NCI-H2196 treated with DMSO at 0.1 percent for 48 hours (cell line): ENCODE data around the gene ZNF556.

Experiments used
- DNase-seq: peaks from one replicate; lab custom pipeline; 2025; ENCODE audit not compliant: unreplicated experiment; lab: John Stamatoyannopoulos, UW

The ZNF556 gene

DNA sequence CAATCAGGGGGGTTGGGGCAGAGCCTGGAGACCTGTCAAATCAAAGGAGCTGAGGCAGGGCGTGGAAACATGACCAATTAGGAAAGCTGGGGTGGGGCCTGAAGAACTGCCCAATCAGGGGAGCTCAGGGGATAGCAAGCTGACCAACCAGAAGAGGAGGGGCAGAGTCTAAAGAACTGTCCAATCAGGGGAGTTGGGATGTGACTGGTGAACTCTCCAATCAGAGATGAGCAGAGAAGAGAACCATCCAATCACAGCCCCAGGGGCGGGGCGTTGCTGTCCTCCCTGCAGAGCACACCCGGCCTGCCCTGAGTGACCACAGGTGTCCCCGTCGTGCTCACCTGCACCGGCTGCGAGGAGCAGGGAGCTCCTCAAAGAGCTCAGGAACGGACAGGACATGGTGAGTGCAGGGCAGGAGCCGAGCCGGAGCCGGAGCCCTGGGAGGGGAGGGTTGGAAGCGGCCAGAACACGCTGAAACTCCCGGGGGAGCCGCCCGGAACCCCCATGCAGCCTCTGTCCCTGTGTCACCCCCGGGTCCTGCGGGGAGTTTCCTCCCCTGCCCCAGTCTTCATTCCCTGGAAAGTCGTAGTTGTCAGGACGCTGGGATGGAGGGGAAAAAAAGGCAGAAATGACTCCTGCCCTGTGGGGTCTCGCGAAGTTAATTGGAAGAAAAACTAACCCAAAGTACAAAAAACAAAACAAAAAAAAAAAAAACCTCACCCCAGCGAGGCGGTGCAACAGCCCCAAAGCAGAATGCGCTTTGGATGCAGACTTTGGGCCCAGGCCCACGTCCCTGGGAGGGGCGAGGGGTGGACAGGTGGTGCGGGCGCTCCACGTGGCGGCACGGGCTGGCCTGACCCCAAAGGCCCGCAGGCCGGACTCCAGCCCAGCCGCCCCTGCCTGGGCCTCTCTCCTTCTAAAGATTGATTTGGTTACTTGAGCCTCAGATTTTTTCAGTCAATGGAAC is at the start of gene ZNF556:
Gene ZNF556 (plus strand): TSS at position 311 of the 967 bp plus-strand sequence. CDS start 87 bp downstream, at position 398.
- peak; percentile 96 for DNase-seq

DNA sequence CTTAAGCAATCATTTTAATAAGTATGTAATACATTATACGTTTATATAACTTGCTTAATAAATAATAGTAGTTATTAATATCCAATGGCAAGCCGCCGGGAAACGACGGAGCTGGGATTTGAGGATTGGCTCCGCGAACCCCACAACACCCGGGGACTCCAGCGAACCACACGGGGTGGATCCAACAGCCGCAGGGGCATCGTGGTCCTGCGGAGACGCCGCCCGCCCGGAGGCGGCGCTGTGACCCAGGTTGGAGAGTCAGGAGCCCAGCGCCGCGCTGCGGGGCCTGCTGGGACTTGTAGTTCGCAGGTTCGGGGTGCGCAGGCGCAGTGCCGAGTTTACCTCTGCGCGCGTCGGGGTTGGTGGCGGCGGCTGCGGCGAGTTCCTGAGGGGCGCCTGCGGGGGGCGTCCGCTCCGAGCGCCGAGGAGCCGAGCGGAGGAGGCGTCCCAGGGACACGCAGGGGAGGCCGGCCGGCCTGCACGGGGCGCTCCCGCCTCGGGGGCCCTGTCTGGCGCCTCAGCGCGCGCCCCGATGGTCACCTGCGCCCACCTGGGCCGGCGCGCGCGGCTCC is 47.5 kb upstream of the ZNF556 start, which contains the start of gene ZNF554:
Gene ZNF554 (plus strand): TSS at position 329 of the 572 bp plus-strand sequence. CDS start 204 bp downstream, at position 533.
- peak; percentile 92 for DNase-seq

DNA sequence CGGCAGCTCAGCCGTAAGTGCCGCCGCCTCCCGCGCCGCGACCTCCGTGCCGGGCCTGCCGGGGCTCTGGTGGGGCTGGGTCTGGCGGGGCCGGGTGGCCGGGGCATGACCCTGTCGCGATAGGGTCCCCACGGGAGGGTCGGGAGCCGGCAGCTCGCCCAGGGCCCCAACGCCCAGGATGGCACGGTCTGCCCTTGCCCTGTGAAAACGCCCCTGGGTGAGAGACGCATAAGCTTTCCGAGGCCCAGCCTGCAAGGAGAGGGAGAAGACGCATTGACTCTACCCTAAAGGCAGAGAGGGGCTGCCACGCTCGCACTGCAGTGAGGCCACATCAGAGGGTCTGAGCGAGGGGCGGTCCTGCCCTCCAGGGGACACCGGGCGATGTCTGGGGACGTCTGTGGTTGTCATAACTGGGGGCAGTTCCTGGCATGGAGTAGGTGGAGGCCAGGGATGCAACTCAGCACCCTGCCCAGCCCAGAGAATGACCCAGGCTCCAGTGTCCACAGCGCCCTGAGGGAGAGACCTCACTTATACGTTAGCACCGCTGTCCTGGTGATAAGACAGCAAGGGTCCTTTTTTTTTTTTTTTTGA is 46.9 kb upstream of the ZNF556 start:
- DNase-seq: no peak

DNA sequence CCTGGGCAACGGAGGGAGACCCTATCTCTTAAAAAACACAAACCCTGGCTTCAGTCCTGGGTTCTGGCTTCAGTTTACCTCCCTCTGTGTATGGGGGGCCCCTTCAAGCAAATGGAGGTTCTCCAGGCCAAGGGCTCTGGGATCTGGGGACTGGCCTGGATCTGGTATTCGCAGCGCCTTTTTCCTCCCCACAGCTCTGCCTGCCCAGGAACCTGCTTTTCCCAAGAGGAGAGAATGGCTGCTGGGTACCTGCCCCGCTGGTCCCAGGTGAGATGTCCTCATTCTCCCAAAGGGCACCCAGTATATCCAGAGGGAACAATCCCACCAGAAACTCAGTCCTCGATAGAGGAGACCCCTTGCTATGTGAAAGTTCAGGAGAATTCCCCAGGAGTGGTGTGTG is 44.3 kb upstream of the ZNF556 start:
- DNase-seq: no peak

DNA sequence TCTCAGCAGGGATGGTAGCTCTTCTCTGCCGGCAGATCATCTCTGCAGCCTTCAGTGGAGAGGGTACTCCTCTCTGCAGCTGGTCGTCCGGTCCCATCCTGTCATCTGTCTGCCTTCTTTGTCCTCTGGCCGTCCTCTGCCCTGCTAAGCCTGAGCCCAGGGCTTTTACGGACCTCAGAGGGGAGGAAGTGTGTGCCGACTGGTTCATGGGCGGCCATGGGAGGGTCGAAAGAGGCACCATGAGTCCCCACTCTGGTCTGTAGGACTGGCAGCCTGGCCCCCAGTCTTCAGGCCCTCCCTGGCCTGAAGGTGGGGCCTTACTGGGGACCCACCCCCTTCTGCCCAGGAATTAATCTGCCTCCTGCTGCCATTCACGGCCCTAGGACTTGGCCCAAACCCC is 43.5 kb upstream of the ZNF556 start:
- no peak for DNase-seq

DNA sequence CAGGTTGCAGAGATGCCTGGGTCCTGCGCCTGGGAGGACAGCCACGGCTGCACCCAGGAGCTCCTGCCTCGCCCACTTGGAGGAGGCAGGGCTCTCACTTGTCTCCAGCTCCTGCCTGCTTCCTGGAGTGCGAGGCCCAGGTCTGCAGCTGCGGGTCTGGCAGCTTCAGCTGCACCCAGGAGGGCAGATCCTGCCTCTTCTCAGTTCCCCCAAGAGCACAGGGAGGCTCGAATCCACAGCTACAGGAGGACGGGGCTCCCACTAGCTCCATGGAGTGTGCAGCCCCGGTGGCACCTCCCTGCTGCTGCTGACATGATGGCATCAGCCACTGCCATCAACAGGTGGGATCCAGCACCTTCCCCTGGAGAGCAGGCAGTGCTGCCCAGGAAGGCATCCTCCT is 43.0 kb upstream of the ZNF556 start:
- DNase-seq: no peak

GRCh38 chr19:2827022-2827421 is 40.1 kb upstream of the ZNF556 start:
- no peak for DNase-seq

DNA sequence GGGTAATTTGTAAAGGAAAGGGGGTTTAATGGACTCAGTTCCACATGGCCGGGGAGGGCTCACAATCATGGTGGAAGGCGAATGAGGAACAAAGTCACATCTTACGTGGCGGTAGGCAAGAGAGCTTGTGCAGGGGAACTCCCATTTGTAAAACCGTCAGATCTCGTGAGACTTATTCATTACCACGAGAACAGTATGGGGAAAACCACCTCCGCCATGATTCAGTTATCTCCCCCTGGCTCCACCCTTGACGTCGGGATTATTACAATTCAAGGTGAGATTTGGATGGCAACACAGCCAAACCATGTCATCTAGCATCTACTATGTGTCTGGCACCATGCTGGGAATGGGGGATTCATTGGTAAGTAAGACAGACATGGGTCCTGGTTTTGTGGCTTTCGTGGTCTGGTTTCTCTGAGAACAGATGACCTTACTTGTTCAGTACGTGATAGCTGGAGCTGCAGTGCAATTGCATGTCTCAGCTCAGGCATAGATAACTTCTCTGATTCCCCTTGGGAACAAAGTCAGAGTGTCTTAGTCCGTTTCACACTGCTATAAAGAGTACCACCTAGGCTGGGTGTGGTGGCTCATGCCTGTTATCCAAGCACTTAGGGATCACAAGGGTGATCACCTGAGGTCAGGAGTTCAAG is 39.2 kb upstream of the ZNF556 start:
- DNase-seq: no peak

GRCh38 chr19:2834294-2834871 is 32.8 kb upstream of the ZNF556 start:
- DNase-seq: no peak

DNA sequence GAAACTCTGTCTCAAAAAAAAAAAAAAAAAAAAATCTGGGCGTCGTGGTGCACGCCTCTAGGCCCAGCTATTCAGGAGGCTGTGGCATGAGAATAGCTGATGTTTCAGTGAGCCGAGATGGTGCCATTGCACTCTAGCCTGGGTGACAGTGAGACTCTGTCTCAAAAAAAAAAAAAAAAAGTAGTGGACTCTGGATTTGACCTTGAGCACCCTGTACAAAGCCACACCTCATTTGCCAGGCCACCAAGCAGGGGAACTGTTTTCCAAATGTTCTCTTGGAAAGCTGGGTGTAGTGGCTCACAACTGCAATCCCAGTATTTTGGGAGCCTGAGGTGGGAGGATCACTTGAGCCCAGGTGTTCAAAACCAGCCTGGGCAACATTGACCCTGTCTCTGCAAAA is 29.7 kb upstream of the ZNF556 start:
- no peak for DNase-seq

GRCh38 chr19:2840794-2841791 is 26.0 kb upstream of the ZNF556 start, which contains the start of gene ZNF555:
ZNF555 (plus strand) TSS chr19:2841475; CDS start chr19:2841573, 98 bp downstream.
- peak; percentile 96 for DNase-seq

DNA sequence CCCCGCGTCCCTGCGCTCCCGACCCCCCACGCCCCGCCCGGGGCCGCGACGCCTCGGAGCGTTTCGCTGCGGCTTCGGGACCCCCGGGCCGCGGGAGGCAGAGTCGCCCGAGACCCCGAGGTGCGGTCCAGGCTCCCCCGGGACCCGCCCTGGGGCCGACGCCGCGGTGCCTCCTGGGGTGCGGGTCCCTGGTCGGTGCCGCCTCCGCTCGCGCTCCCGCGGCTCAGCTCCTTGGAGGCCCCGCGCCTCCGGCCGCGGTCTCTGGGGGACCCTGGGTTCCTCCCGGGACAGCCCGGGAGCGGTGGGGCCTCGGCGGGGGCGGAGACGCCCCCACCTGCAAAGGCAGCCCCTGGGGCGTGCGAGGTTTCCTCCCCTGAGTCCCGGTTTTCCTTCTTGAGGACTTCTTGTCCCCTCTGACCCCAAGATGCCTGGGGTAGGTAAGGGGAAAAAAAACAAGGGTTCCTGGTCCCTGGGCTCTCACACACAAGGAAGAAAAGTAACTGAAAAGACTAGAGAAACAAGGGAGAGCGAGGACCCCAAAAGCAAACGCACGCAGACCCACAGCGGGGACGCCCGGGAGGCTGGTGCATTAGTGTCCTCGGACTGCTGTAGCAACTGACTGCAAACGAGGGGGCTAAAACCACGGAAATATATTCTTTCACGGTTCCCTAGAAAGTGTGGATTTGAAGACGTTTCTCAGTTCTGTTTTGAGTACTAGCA is 25.1 kb upstream of the ZNF556 start:
- DNase-seq: no peak

DNA sequence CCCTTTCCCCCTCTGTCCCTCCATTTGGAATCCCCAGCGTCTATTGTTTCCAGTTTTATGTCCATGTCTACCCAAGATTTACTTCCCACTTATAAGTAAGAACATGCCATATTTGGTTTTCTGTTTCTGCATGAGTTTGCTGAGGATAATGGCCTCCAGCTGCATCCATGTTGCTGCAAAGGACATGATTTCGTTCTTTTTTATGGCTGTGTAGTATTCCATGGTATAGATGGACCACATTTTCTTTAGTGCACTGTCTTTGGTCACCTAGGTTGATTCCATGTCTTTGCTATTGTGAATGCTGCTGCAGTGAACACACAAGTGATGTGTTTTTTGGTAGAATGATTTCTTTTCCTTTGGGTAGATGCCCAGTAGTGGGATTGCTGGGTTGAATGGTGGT is 22.0 kb upstream of the ZNF556 start:
- no peak for DNase-seq

GRCh38 chr19:2846180-2846894 is 20.8 kb upstream of the ZNF556 start:
- no peak for DNase-seq

- DNase-seq: no peak
These were observed 19.6 kb upstream of the ZNF556 start for GRCh38 chr19:2847507-2847906.

DNA sequence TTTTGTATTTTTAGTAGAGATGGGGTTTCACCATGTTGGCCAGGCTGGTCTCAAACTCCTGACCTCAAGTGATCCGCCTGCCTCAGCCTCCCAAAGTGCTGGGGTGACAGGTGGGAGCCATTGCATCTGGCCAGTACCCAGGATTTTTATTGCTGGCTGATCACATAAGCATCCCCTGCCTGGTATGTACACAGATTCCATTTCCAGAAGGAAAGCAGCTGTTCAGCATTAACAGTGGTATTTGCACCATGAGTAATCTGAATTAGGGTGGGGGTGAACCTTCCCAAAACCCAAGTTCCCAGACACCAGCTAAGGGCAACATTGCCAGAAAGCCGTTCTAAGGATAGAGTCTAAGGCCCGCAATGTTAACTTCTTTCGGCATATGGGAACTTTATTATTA is 18.5 kb upstream of the ZNF556 start:
- DNase-seq: no peak

DNA sequence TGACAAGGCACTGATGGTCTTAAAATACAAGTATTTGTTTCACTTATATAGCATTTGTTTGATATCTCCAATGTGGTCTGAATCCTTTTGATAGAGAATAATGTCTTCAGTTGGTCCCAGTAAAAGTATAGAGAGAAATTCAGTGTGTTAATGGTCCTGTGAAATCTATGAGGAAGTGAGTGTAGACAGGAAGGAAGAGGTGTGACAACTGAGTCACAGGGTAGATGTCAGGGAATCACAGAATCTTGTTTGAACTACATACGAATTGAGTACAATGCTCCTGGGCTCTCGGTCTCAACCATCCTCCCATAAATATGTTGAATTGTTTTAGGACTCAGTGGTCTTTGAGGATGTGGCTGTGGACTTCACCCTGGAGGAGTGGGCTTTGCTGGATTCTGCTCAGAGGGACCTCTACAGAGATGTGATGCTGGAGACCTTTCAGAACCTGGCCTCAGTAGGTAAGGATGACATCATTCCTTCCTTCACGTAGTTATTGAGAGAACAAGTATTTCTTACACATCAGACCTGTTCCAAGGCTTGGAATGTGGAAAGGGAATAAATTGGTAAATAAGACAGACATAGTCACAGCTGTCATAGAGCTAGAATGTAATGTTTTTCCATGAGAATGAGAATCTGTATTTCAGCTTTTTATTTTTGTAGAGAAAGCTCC is 16.7 kb upstream of the ZNF556 start:
- DNase-seq: no peak

DNA sequence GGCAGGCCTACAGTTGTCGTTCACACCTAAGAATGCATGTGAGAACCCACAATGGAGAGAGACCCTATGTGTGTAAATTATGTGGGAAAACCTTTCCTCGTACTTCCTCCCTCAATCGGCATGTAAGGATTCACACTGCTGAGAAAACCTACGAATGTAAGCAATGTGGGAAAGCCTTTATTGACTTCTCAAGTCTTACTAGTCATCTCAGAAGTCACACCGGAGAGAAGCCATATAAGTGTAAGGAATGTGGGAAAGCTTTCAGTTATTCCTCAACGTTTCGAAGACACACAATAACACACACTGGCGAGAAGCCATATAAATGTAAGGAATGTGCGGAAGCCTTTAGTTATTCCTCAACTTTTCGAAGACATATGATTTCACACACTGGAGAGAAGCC is 14.5 kb upstream of the ZNF556 start:
- no peak for DNase-seq
